ENCODE data around the gene SAPCD2.

SAPCD2 gene

DNA sequence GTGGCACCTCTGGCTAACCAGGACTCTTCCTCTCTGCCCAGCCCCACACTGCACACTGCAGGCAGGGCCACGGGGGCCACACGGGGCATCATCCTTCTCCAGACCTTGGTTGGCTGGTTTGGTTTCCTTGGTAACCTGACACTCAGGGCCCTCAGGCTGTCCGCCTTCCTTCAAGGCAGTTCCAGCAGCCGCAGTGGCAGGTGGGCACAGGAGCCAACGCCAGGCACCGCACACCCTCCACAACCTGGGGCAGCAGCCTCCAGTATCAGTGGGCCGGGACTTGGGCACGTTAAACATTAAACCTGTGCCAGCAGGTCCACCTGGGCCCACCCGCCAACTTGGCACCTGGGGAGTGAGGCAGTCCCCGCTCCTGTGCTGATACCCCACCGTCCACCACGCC, 26.3 kb downstream of the SAPCD2 start:
- DNase-seq (ENCODE audit: insufficient read length, low spot score): no peak
- FAIRE-seq: no peak
- TF ChIP-seq, protein P1, sequence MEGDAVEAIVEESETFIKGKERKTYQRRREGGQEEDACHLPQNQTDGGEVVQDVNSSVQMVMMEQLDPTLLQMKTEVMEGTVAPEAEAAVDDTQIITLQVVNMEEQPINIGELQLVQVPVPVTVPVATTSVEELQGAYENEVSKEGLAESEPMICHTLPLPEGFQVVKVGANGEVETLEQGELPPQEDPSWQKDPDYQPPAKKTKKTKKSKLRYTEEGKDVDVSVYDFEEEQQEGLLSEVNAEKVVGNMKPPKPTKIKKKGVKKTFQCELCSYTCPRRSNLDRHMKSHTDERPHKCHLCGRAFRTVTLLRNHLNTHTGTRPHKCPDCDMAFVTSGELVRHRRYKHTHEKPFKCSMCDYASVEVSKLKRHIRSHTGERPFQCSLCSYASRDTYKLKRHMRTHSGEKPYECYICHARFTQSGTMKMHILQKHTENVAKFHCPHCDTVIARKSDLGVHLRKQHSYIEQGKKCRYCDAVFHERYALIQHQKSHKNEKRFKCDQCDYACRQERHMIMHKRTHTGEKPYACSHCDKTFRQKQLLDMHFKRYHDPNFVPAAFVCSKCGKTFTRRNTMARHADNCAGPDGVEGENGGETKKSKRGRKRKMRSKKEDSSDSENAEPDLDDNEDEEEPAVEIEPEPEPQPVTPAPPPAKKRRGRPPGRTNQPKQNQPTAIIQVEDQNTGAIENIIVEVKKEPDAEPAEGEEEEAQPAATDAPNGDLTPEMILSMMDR (IDR thresholded peaks at IDR 0.05; ENCODE audit: insufficient read depth, missing control alignments): no peak

DNA sequence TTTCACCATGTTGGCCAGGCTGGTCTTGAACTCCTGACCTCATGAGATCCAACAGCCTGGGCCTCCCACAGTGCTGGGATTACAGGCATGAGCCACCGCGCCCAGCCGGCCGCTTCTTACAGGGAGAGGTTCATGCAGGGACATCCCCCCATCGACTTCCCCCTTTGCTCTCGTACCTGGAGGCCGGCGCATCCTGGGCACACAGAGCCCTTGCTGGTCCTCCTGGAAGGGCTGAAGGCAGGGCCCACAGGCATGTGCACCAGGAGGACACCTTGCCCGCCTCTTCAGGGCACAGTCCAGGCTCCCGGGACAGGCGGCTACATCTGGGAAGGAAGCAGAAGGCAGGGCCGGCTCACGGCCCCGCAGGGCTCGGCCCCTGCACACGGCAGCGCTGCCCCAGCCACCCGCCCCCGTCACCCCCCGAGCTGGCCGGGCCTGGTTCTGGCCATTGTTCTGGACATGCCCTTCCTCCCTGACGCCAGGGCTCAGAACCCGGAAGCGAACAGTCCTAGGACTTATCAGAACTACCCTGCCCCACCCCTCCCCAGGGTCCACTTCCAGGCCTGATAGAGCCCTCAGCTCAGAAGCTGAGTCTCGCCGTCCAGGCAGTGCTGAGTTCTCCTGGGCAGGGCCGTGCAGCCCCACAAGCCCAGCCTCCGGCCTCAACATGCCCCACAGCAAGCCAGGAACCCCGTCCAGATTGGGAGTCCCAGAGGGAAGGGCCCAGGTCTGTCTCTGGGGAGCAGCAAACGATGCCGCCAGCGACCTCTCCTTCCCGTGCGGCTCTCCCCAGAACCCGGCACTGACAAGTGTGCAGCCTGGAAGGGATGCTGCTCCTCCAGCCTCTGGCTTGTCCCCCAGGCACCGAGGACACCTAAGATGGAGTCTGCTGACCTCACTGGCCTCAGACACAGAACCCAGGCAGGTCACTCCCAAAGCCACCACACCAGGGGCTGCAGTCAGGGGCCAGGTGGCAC, 27.3 kb downstream of the SAPCD2 start:
- FAIRE-seq (no peak), DNase-seq (ENCODE audit: insufficient read length, low spot score) (no peak)
- TF ChIP-seq, protein P1 (IDR thresholded peaks at IDR 0.05; ENCODE audit: insufficient read depth, missing control alignments): no peak

DNA sequence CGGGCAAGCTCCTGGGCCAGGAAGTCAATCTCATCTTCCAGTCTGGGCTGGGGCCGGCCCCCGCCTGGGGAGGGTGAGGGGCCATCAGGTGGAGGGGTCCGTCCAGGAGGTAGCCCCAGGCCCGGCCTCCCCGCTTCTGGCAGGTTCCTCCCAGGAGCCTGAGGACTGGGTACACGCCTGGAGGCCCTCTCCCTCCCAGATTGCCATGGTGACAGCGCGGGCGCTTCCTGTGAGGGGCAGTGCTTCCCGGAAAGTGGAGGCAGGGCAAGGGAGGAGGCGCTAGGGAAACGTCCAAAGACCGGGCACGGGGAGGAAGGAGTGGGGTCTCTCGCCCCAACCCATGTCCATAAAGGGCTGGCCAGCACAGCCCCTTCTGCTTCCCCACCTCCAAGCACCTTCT, 29.2 kb downstream of the SAPCD2 start:
- TF ChIP-seq, protein P1 (IDR thresholded peaks at IDR 0.05; ENCODE audit: insufficient read depth, missing control alignments): no peak
- DNase-seq (ENCODE audit: insufficient read length, low spot score): no peak
- no peak for FAIRE-seq

DNA sequence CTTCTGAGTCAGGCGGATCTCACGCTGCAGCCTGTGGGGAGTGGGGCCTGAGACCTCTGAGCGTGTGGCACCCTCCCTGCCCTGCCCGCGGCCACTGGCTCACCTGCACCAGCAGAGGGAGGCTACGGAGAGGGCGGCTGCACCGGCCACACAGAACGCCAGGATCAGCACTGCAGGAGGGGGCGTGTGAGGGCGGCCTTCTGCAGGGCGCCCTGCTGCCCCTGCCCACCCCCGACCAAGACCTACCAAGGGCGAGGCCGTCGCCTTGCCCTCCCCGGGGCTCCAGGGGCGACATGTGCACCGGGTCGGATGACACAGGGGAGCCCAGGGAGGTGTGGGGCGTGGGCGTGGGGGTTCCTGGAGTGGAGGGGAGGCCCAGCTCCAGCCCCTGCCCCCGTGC, 29.8 kb downstream of the SAPCD2 start:
- FAIRE-seq: no peak
- no peak for DNase-seq (ENCODE audit: insufficient read length, low spot score)
- TF ChIP-seq, protein P1 (IDR thresholded peaks at IDR 0.05; ENCODE audit: insufficient read depth, missing control alignments): no peak

DNA sequence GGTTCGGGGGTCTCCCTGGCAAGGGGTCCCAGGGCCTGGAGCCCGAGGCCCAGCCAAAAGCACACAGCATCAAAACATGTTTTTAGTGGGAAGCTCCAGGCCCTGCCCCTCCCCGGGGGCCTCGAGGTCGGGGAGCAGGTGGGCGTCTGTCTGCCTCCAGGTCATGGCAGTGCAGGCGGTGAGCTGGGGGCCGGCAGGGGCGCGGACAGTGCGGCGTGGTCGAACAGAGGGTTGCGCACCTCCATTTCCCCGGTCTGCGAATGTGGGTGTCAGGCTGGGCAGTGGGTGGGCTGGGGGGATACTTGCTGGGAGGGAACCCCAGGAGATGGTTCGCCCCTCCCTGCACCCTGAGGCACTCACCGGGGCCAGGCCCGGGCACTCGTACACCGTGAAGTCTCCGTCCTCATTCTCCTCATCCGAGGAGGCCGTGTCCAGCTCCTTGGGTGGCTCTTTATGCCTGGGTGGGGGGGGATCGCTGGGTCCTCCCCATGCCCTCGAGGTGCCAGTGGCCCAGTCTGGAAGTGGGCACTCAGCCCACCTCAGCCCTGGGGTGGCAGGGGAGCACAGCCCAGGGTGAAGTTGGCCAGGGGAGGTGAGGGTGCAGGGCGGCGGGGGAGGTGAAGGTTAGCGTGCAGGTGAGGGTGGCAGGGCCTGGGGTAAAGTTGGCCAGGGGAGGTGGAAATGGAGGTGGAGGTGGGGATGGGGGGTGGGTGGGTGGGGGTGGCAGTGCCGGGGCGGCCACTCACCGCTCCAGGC, 30.6 kb downstream of the SAPCD2 start:
- FAIRE-seq (no peak), DNase-seq (ENCODE audit: insufficient read length, low spot score) (no peak)

DNA sequence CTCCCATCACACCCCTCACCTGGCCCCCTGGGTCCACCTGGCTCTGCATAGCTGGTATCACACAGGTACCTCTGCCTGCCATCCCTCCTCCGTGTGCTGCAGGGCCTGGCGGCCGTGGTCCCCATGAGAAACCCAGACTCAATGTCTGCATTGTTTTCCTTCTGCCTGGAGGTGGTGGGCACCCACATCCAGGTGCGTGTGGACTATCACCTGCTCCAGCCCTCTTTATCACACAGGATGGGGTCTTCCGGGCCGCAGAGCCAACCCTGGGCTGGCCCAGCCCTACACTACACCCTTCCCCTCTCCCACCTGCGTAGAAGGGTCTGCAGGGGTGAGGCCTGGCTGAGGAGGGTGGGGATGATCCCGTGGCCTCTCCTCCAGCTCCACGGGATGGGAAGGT, 31.4 kb downstream of the SAPCD2 start:
- TF ChIP-seq, protein P1 (IDR thresholded peaks at IDR 0.05; ENCODE audit: insufficient read depth, missing control alignments): no peak
- no peak for DNase-seq (ENCODE audit: insufficient read length, low spot score)
- FAIRE-seq: no peak

More for the DNA sequence above, 30.6 kb downstream of the SAPCD2 start:
- TF ChIP-seq, protein P1 (IDR thresholded peaks at IDR 0.05; ENCODE audit: insufficient read depth, missing control alignments): no peak

All from D721Med (cell line).